Frontal cortex (tissue), 4 donors: ENCODE results near the gene CCDC110. TPM values are rescaled to one million over a fixed set of nuclear protein-coding genes. Genes with fewer than 3 reads are reported as not detected.

Experiments used
- DNase-seq, 2 donors: peaks; one replicate each; pipeline ENCODE4 v3.0.0; 2012; ENCODE audit warnings: low spot score in 2 of 2
- FAIRE-seq: peaks from 2 replicates; lab custom pipeline; 2012; peaks lifted over from hg19 to GRCh38; lab: Jason Lieb, UNC
- total RNA-seq: library from RNA; depleted of rRNA; stranded (reverse); fragments of >200 nt; gene quantifications from one replicate; pipeline ENCODE4 v1.2.3, GENCODE V29; 2014
- donor health status: control.
- donor health status: control.
- donor health status: control.

Gene CCDC110
- total RNA-seq, 1 donor from 2014 or later = 0.41 TPM

DNA sequence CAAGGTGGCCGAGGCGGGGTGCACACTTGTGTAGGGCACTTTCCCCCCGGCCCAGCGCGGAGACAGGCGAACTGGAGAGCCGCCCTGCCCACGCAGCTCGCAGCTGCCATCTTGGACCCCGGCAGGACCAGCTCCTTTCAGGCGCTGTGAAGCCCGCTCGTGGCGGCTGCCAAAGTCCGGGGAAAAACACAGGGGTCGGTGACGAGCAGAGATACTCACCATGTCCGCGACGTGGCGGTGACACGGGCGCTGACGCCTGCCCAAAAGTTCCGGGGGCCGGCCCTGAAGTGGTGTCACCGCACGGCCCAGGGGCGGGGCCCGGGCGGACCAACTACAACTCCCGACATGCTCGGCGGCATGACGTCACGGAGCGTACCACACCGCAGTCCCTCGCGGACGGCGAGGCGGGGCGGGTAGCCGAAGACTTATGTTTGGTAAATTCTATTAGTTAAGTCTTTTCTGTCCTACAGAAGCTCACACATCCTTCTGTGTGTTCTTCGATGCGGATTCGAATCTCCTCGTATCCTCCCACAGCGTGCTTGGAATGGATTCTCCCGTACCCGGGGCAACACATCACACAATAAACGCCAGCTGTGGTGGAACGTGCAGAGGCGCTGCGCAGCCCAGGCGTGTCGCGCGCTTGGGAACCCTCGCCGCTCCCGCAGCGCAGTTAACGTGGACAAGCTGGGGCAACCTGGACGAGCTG, 45.7 kb downstream of the CCDC110 start, which contains the start of gene UFSP2:
Gene UFSP2, minus strand, starts transcription at position 318 of the 706 bp plus-strand sequence. Its CDS starts 96 bp downstream, at position 222.
- no peak for FAIRE-seq
- DNase-seq = peak; percentile 78 to 81

DNA sequence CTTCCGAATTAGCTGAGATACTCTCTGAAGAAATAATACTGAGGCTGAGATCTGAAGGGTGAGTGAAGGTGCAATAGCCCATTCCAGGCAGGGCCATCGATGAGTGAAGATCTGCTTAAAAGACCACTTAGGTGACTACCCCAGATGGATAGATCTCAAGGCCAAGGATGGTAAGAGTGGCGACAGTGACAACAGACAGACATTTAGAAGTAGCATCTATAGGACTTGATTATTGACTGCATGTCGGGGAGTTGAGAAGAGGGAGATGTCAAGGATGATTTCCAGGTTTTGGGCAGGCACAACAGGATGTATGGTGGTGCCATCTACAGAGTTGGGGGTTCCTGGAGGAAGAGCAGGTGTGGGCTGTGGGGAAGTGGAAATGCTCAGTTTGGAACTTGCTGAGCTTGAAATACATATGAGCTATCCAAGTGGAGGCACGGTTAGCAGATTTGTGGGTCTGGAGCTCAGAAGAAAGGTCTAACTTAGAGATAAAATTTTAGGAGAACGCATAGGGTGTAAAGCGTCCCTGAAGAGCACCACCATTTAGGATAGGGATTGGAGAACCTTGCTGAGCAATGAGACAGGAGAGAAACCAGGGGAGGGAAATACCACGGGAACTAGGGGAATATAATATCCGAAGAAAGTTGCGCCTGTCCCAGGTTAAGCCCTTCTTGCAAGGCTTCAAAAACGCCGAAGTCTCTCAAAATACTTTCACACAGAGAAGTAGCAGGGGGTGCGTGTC, 46.5 kb downstream of the CCDC110 start:
- FAIRE-seq (no peak), DNase-seq (peak in 1 of 2 donors; percentile 5)

DNA sequence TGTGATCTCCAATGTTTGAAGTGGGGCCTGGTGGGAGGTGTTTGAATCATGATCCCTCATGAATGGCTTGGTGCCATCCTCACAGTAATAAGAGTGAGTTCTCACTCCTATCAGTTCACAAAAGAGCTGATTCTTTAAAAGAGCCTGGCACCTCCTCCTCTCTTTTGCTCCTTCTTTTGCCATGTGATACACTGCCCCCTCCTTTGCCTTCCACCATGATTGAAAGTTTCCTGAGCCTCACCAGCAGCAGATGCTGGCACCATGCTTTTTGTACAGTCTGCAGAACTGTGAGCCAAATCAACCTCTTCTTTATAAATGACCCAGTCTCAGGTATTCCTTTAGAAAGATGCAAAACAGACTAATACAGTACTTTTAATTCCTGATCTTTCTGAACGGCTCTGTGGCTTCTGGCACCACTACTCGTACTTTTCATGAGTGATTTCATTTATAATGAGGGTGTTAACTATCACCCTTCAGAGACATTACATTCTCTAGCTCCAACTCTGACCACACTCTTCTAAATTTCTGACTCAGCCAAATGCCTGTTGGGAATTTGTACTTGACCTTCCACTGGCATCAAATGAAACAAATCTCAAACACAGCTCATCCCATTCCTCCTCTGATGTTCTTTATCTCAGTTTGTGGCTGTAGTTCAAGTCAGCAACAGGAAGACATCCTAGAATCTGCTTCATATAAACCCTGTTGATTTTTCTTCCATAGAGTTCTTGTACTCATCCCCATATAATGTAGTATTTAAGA, 50.0 kb downstream of the CCDC110 start:
- DNase-seq (no peak), FAIRE-seq (no peak)

DNA sequence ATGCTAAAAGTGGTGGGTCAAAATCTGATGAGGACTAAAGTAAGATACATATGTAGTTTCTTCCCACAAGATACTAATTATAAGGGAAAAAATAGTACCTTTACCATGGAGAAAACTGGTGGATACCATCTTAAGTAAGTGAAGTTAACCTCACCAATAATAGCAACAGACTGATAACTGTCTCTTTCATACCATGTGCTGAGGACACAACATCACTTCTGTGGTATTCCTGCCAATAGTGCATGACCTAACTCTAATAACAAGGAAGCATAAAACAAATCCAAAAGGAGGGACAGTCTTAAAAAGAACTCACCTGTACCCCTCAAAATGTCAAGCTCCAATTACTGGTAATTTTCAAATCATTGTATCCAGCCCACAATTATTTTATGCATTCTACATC, 54.6 kb downstream of the CCDC110 start:
- no peak for FAIRE-seq

DNA sequence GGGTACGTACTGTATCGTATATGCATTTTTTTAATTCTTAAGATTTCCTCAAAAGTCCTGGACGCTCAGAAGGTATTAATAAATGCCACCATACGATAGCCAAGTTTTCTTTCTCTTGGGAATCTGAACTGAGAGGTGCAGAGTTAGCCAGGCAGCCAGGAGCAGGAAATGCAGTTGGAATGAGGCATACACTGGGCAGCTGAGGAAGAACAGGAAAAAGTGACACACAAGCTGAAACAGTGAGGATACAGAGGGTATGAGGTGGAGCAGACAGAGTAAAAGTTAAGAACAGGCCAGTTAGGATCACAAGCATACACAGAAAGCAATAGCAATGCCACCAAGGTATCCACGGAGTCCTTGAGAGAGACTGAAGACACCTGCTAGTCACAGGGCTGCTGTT, 59.1 kb downstream of the CCDC110 start:
- no peak for FAIRE-seq
- DNase-seq = no peak

More for the DNA sequence above, 54.6 kb downstream of the CCDC110 start:
- no peak for DNase-seq

DNA sequence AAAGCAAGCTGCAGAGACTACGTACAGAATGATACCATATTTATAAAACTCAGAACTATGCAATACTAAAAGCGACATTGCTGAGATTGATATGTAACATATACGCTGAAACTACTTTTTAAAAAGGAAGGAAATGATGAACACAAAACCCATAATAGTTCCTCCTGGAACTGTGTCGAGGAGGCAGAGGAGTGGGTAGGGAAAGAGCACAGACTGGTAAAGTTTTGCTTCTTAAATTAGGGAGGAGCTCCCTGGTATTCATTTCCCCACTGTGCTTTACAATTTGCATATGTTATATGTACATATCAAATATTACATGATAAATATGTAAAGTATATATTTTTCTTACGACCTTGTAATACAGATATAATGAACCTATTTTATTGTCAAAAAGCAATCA, 59.7 kb downstream of the CCDC110 start:
- DNase-seq = no peak
- FAIRE-seq = no peak

DNA sequence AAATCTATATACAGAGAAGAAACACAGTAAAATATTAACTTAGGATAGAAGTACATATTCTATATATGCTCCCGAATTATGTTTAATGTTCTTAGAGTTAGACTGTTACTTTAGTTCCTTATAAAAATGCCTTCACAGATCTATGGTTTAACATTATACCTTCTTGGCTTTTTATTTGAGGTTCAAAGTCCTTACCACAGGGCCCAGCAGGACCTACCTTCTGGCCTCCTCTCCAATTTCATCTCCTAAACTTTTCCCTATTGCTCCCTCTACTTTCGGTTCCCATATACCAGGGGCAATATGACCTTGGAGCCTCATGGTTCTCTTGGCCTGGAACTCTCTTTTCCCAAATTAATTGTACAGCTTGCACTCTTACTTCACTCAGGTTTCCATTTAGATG, 63.1 kb downstream of the CCDC110 start:
- DNase-seq (no peak), FAIRE-seq (no peak)

DNA sequence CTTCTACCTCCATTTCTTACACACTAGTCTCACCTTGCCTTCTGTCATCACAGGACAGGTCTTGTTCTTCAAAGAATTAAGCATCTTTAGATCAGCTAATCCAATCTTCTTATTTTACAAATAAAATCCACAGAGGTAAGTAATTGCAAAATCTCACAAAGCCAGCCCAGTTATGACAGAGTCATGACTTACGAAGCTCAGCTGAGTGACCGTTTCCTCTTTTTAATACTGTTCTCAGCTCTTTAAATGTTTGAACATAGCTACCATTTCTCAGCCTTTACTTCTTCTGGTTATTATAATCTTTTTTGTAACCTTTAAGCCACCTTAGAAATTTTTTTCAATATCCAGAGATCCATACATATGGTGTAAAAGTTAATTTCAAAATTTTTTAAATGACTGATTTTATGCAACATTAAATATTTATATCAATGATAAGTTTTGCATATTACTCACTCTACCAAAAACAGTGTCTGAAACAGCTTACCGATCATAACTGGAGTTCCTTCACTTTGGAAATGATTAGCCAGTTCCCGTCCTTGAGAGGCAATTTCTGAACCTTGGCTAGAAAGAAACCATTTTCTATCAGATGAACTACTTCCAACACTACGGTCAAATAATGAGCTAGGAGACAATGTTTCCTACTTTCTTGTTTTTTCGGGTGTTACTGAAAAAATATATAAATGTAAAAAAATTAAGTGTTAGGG, 66.1 kb downstream of the CCDC110 start:
- DNase-seq (no peak), FAIRE-seq (no peak)

DNA sequence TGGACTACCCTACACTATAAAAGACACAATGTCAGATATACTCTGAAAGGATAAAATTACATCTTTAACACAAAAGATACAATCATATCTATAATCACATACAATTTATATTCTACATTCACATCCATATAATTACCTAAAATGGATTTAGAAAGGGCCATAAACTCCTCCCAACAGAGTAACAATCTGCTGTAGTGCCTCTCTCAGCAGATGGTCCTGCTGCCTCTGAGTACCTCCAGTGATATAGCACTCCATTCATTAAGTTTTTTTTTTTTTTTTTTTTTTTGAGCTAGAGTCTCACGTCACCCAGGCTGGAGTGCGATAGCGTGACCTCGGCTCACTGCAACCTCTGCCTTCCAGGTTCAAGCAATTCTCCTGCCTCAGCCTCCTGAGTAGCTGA, 67.5 kb downstream of the CCDC110 start:
- DNase-seq = no peak
- no peak for FAIRE-seq

DNA sequence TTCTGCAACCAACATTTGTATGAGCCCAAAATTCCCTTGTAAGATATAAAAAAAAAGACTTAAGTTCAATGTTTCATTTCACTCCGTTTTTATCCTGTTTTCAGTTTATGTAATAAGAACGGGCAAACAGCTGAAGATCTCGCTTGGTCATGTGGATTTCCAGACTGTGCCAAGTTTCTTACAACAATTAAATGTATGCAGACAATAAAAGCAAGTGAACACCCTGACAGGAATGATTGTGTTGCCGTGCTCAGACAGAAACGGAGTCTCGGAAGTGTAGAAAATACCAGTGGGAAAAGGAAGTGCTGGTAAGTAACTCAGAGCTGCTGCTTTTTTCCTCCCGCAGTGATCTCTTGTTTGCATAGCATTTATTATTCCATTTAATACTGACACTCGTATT, 72.1 kb downstream of the CCDC110 start:
- DNase-seq = no peak
- FAIRE-seq = no peak

DNA sequence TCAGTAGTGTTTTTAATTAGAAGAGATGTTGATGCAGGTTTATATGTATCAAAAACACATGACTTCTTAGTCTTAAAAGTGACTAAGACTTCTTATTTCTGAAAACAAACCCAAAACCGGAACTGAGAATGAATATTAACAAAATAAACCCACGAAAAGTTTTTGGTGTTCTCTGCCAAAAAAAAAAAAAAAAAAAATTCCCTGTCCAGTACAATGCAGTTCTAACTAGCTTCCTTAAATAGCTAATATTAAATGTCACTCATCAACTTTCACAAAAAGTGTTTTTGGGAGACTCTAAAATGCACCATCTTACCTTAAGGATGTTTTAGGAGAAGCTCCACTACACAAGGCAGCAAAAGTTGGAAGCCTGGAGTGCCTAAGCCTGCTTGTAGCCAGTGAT, 72.9 kb downstream of the CCDC110 start:
- FAIRE-seq (no peak), DNase-seq (no peak)

DNA sequence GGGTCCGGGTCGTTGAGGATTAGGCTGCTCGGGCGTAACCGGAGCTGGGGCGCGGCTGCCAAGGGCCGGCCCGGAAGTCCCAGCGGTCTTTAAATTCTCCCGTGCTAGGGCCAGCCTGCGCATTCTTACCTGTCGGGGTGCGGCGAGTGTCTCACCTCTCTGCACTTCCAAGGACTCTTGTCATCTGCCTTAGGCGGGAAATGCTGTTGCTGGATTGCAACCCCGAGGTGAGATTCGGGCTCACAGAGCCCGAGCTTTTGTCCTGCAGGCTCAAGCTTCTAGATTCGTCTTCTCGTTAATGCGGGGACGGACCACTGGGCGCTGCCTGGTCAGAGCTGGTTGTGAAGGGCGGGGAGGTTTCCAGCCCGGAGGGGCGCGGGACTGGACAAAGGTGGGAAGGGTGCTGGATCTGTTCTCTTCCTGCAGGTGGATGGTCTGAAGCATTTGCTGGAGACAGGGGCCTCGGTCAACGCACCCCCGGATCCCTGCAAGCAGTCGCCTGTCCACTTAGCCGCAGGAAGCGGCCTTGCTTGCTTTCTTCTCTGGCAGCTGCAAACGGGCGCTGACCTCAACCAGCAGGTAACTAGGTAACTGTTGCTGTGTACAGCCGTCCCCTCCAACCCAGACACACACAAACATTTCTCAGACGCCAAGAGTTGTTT, 74.7 kb downstream of the CCDC110 start, which contains the start of gene ANKRD37:
Gene ANKRD37, plus strand, starts transcription at position 118 of the 662 bp plus-strand sequence. Its CDS starts 83 bp downstream, at position 201.
- DNase-seq = no peak
- FAIRE-seq = no peak

DNA sequence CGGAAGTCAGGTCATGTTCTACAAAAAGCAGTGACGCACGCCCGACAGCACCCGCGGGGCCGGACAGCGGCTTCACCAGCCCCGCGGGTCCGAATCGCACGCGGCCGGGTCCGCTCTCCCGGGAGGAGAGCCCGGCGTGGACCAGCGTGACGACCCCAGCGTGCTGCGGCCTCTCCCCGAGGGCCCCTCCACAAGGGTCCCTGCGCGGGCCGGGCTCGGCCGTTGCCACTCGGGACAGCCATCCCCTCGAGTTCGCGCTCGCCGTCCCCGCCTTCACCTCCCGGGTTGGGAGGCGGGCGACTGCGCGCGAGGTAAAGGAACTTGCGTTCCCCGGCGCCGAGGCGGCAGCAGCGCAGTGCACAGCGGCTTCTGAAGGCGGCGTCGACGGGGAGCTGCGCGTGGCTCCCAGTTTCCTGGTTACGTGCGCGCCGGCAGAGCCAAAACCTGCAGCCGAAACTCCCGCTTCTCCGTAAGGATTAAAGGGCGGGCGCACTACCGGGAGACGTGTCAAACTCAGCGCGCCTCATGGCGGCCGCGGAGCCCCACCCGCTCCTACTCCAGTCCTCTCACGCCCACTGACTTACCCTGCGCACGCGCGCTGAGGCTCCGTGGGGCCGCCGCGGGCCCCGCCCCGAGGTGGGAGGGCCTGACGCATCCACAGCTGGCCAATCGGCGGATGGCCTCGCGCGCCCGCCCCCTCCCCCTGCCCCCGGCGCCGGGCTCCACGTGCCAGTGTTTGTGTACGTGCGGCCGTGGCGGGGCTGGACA, 75.4 kb downstream of the CCDC110 start:
- FAIRE-seq (no peak), DNase-seq (peak; percentile 97)

DNA sequence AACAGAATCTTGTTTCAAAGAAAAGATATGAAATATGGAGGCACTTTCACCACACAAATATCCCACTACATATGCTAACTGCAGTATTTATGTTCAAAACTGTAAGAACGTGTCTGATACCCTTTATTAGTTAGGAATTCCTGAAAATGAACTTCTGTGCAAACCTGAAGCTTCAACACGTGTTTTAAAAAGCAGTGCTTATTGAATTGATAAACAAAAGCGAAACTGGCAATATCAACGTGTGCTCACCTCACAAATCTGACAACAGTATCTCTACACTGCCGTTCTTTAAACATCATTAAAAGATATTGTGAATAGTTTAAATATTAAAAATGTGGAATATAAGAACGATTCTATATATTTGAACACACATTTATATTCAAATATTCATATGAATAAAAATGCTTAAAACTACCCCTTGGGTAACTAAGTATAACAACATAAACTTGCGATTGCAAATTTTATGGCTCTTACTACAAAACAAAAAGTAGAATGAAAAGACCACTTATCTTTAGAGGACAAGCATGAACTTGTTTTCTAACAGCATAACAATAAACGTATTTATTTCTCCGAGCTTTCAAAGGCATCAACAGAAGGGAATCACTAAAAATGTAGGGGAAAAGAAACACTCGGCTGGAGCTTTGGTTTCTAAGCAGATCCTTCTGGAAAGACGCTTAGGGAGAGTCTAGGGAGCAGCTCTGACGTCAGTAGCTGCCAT, 76.1 kb downstream of the CCDC110 start, which contains the start of gene LRP2BP:
Gene LRP2BP, minus strand, starts transcription at position 687 of the 718 bp plus-strand sequence. CDS start 17,738 bp downstream, outside the sequence.
- peak in 1 of 2 donors; percentile 82 for DNase-seq
- peak; percentile 55 for FAIRE-seq
